GM19328 (cell line): ENCODE data around the gene UCHL3.

Experiments used
- ATAC-seq: cut with Tn5 transposase; IDR thresholded peaks from one replicate; pipeline ENCODE4 v1.9.1; 2021; ENCODE audit warnings: mild to moderate bottlenecking, moderate library complexity; ENCODE audit not compliant: unreplicated experiment

UCHL3 gene

GRCh38 chr13:75549262-75550158 is at the start of gene UCHL3:
TSS of gene UCHL3 (plus strand) at chr13:75549791. CDS start at chr13:75549821, 30 bp downstream.
- ATAC-seq, result peak; percentile 97

- no peak for ATAC-seq
Measured at GRCh38 chr13:75505327-75505726, 44.3 kb upstream of the UCHL3 start.

- no peak for ATAC-seq
Measured at GRCh38 chr13:75506018-75506417, 43.6 kb upstream of the UCHL3 start.

GRCh38 chr13:75507027-75508001 is 42.3 kb upstream of the UCHL3 start:
- ATAC-seq, result no peak

- no peak for ATAC-seq
Measured at GRCh38 chr13:75508002-75508548, 41.5 kb upstream of the UCHL3 start.

- no peak for ATAC-seq
Measured at GRCh38 chr13:75511051-75511625, 38.5 kb upstream of the UCHL3 start.

GRCh38 chr13:75512253-75512652 is 37.3 kb upstream of the UCHL3 start:
- peak; percentile 76 for ATAC-seq

GRCh38 chr13:75513271-75513670 is 36.3 kb upstream of the UCHL3 start:
- ATAC-seq, result no peak

GRCh38 chr13:75514080-75514995 is 35.3 kb upstream of the UCHL3 start:
- ATAC-seq, result no peak

- no peak for ATAC-seq
Measured at GRCh38 chr13:75518439-75519088, 31.0 kb upstream of the UCHL3 start.

- ATAC-seq, result no peak
Measured at GRCh38 chr13:75521956-75522355, 27.6 kb upstream of the UCHL3 start.

- ATAC-seq, result no peak
Measured at GRCh38 chr13:75530549-75530961, 19.0 kb upstream of the UCHL3 start.

GRCh38 chr13:75533861-75534260 is 15.7 kb upstream of the UCHL3 start:
- ATAC-seq, result no peak

GRCh38 chr13:75537401-75538365 is 11.9 kb upstream of the UCHL3 start, which contains the start of gene COMMD6:
TSS of gene COMMD6 (minus strand) at chr13:75537841. CDS start at chr13:75537805, 36 bp downstream.
- ATAC-seq, result peak; percentile 96

GRCh38 chr13:75541287-75541686 is 8.3 kb upstream of the UCHL3 start:
- ATAC-seq, result no peak

- ATAC-seq, result no peak
Measured at GRCh38 chr13:75541961-75542360, 7.6 kb upstream of the UCHL3 start.

- no peak for ATAC-seq
Measured at GRCh38 chr13:75544681-75545330, 4.8 kb upstream of the UCHL3 start.
